GM12878 (cell line): ENCODE data around the gene CILP2. TPM values are rescaled to one million over a fixed set of nuclear protein-coding genes. Genes with fewer than 3 reads are reported as not detected.

Source experiments
- ATAC-seq: fragments of 200-7000 bp; cut with Tn5 transposase; 3 replicates; pipeline ENCODE4 v1.9.1; 2020; ENCODE audit warnings: mild to moderate bottlenecking, moderate library complexity
- BruUV-seq: library from RNA; stranded (reverse); fragments of 400-500 nt; replicated peaks from 2 replicates; lab custom pipeline; 2021; lab: Mats Ljungman, UMichigan
- CTCF ChIA-PET: fragments of 300-600 bp; sonication (Branson Sonifier 250); formaldehyde crosslinking; extraction: SDS; loops from one replicate; lab custom pipeline; 2021; ENCODE audit warnings: inconsistent platforms; lab: Yijun Ruan, JAX
- POLR2A ChIA-PET: fragments of 350-600 bp; formaldehyde crosslinking; extraction: SDS; loops from one replicate; lab custom pipeline; 2021; ENCODE audit warnings: inconsistent platforms; lab: Charles Lee
- RAD21 ChIA-PET: fragments of 300-600 bp; sonication (Branson Sonifier 250); formaldehyde crosslinking; loops from one replicate; lab custom pipeline; 2023; ENCODE audit warnings: antibody characterized with exemption; ENCODE audit not compliant: unreplicated experiment; lab: Charles Lee
- SMC1A ChIA-PET: fragments of 300-600 bp; sonication (Branson Sonifier 250); formaldehyde crosslinking; loops from one replicate; lab custom pipeline; 2023; ENCODE audit not compliant: unreplicated experiment, uncharacterized antibody; lab: Charles Lee
- DNase-seq: peaks from one replicate; pipeline ENCODE4 v3.0.0-alpha.2; 2011; ENCODE audit warnings: low read depth, low spot score
- FAIRE-seq: peaks from 3 replicates; lab custom pipeline; 2011; peaks lifted over from hg19 to GRCh38; lab: Jason Lieb, UNC
- H2AFZ ChIP-seq: 2 replicates; pipeline ENCODE4 v1.6.0; 2011; ENCODE audit warnings: low read depth, low read length, control low read depth; ENCODE audit not compliant: control insufficient read depth
- H3K27ac ChIP-seq: 2 replicates; pipeline ENCODE4 v1.5.1; 2011; ENCODE audit warnings: control low read depth; ENCODE audit not compliant: control insufficient read depth, insufficient read depth
- H3K27me3 ChIP-seq, 2 experiments: replicated peaks in 1 of 2; 2 replicates each; pipeline versions ENCODE4 v1.6.0 to v1.6.1; 2011; ENCODE audit warnings: low read length in 1 of 2; ENCODE audit not compliant: control insufficient read depth in 2 of 2, insufficient read depth in 2 of 2
- H3K36me3 ChIP-seq, 2 experiments: 2 replicates each; pipeline ENCODE4 v1.5.1; 2011; ENCODE audit warnings: low read length in 1 of 2; ENCODE audit not compliant: control insufficient read depth in 2 of 2, insufficient read depth in 2 of 2
- H3K4me1 ChIP-seq: 2 replicates; pipeline ENCODE4 v1.6.1; 2011; ENCODE audit warnings: mild to moderate bottlenecking, low read length, moderate library complexity, mixed read lengths; ENCODE audit not compliant: control insufficient read depth, insufficient read depth
- H3K4me2 ChIP-seq: 2 replicates; pipeline ENCODE4 v1.6.0; 2011; ENCODE audit warnings: control low read depth; ENCODE audit not compliant: control insufficient read depth, insufficient read depth
- H3K4me3 ChIP-seq: fragments of 200-600 bp; sonication (generic); 2 replicates; pipeline ENCODE4 v1.5.1; 2016
- H3K79me2 ChIP-seq: 2 replicates; pipeline ENCODE4 v1.6.0; 2011; ENCODE audit warnings: low read length; ENCODE audit not compliant: control insufficient read depth, insufficient read depth
- H3K9ac ChIP-seq: 2 replicates; pipeline ENCODE4 v1.8.0; 2011; ENCODE audit warnings: low read length, control low read depth, mixed read lengths; ENCODE audit not compliant: control insufficient read depth, insufficient read depth
- H3K9me3 ChIP-seq: replicated peaks from 3 replicates; pipeline ENCODE4 v1.5.1; 2011; ENCODE audit warnings: mild to moderate bottlenecking, low read length; ENCODE audit not compliant: control insufficient read depth, insufficient read depth
- H4K20me1 ChIP-seq: 2 replicates; pipeline ENCODE4 v1.6.0; 2011; ENCODE audit not compliant: control insufficient read depth, insufficient read depth
- BMI1 ChIP-seq: fragments of 450-650 bp; IDR thresholded peaks from 2 replicates; pipeline ENCODE4 v1.6.1; 2016; ENCODE audit warnings: mild to moderate bottlenecking, moderate library complexity, borderline replicate concordance
- CTCF ChIP-seq, 3 experiments: IDR thresholded peaks in 2 of 3; conservative IDR thresholded peaks in 1 of 3; 2 replicates each; pipeline ENCODE4 v1.5.1; 2011; ENCODE audit warnings: low read depth in 3 of 3, low read length in 3 of 3, mild to moderate bottlenecking in 3 of 3, control low read depth in 2 of 3, moderate library complexity in 2 of 3, inconsistent platforms in 1 of 3, mixed read lengths in 1 of 3; ENCODE audit not compliant: control insufficient read depth in 2 of 3, insufficient read depth in 1 of 3; ENCODE audit errors: extremely low read depth in 1 of 3
- EED ChIP-seq: sonication (generic); IDR thresholded peaks from 2 replicates; pipeline ENCODE4 v1.6.1; 2016; ENCODE audit warnings: antibody characterized with exemption, low read depth
- HSF1 ChIP-seq: fragments of 150-350 bp; IDR thresholded peaks from 2 replicates; pipeline ENCODE4 v1.6.1; 2014; ENCODE audit warnings: mild to moderate bottlenecking, low read depth, low read length
- IRF3 ChIP-seq: fragments of 450-650 bp; IDR thresholded peaks from 2 replicates; pipeline ENCODE4 v1.6.1; 2014; ENCODE audit warnings: mild to moderate bottlenecking
- NFIC ChIP-seq: IDR thresholded peaks from 2 replicates; pipeline ENCODE4 v1.6.1; 2012; ENCODE audit warnings: low read depth, mild to moderate bottlenecking, inconsistent platforms, low read length, moderate library complexity
- ZNF622 ChIP-seq: fragments of 450-650 bp; IDR thresholded peaks from 2 replicates; pipeline ENCODE4 v1.6.1; 2017; ENCODE audit warnings: mild to moderate bottlenecking, inconsistent platforms
- whole genome bisulfite sequencing: methylation state at CpG from one replicate; pipeline ENCODE4 v1.1.6; 2016; ENCODE audit warnings: low lambda C conversion rate; ENCODE audit not compliant: insufficient replicate concordance, insufficient coverage; ENCODE audit errors: missing lambda C conversion rate; 5-methylcytosine and 5-hydroxymethylcytosine counted together
- in situ Hi-C: fragments of 300-500 bp; cut with MboI; formaldehyde crosslinking; loops from 9 replicates; pipeline ENCODE4 v1.14.3; 2018; ENCODE audit warnings: mixed read lengths
- intact Hi-C: fragments of 100-400 bp; cut with micrococcal nuclease; formaldehyde crosslinking; loops from one replicate; pipeline ENCODE4 v1.14.2; 2022; ENCODE audit not compliant: unreplicated experiment
- polyA plus RNA-seq, 11 experiments: library from polyadenylated mRNA; depleted of rRNA in 4 of 11; unstranded in 6 of 11; stranded (reverse) in 5 of 11; fragments of >200 nt; fragmentation: Nextera tagmentation in 4 of 11; fragmentation: Illumina TruSeq in 1 of 11; extraction: Ambion mirVana in 4 of 11; extraction: Trizol in 1 of 11; gene quantifications; 1 replicate in 1 of 11; 2 replicates in 10 of 11; pipeline versions ENCODE4 v1.2.1 to v1.2.3, GENCODE V29; 2011 to 2016; ENCODE audit warnings: inconsistent platforms in 2 of 11, missing spikeins in 2 of 11, low read depth in 1 of 11
- total RNA-seq, 4 experiments: library from RNA; depleted of rRNA in 3 of 4; stranded (reverse); fragments of >200 nt in 3 of 4; fragmentation: Illumina TruSeq in 1 of 4; extraction: Trizol in 1 of 4; gene quantifications; 2 replicates each; pipeline versions ENCODE4 v1.2.1 to v1.2.3, GENCODE V29; 2013 to 2021

The CILP2 gene
- total and polyA plus RNA-seq, 10 of the 15 experiments (the other 5 are each of a cell fraction or from before 2014, with no cell fraction given): 0.05 to 0.08 (median 0.06) TPM; not detected in 6

- no TSS peak for BruUV-seq
- 85% methylated on average over 6 of the region's 6 CpGs for WGBS
- no peak overlapping the region for H3K4me3 ChIP-seq
- no peaks in the 10 kb centered on the region for H3K79me2 ChIP-seq
- no peak for FAIRE-seq
- H3K36me3 ChIP-seq: peaks cover 0 to under 1% of the 10 kb centered on the region in 2 experiments; a peak in 1 of 4 replicates
- TF ChIP-seq HSF1 (no peak), EED (no peak), IRF3 (no peak), NFIC (no peak), ZNF622 (no peak), CTCF (IDR thresholded peaks at IDR 0.05 in 2 of 3, conservative IDR thresholded peaks at IDR 0.05 in 1 of 3; ENCODE audit: control insufficient read depth in 2 of 3, extremely low read depth in 1 of 3, insufficient read depth in 1 of 3, low read depth in 3 of 3, low read length in 3 of 3) (no peak), BMI1 (no peak)
- SMC1A ChIA-PET: interaction anchor here (1.6 kb wide), 1 partner anchor 10 kb away, joined by 6 read pairs; no protein-coding TSS in a partner anchor
- H2AFZ ChIP-seq: no peak overlapping the region
- CTCF ChIA-PET: no interaction called here
- H3K9ac ChIP-seq: no peak overlapping the region
- RAD21 ChIA-PET: no interaction called here
- H3K9me3 ChIP-seq: no peaks in the 10 kb centered on the region
- H4K20me1 ChIP-seq: no peaks in the 10 kb centered on the region
- H3K4me2 ChIP-seq: no peak overlapping the region
- ATAC-seq: no peak
- intact Hi-C loops (no loop called here), in situ Hi-C loops (no loop called here)
- POLR2A ChIA-PET: no interaction called here
- no peaks in the 10 kb centered on the region for H3K4me1 ChIP-seq
- no peak overlapping the region for H3K27ac ChIP-seq
- DNase-seq: no peak
- H3K27me3 ChIP-seq: no peaks in the 10 kb centered on the region
These were observed 37.3 kb downstream of the CILP2 start for GRCh38 chr19:19575411-19575810.
